Measurements from ENCODE around the gene CFAP74.

The CFAP74 gene

GRCh38 chr1:1914101-1914970, 89.2 kb downstream of the CFAP74 start:
- no peak for DNase-seq

- DNase-seq, result no peak
These were observed 92.1 kb downstream of the CFAP74 start for GRCh38 chr1:1911350-1912041.

- no peak for DNase-seq
These were observed 92.8 kb downstream of the CFAP74 start for GRCh38 chr1:1910651-1911331.

- no peak for DNase-seq
These were observed 93.5 kb downstream of the CFAP74 start for GRCh38 chr1:1910033-1910465.

GRCh38 chr1:1908506-1908791, 95.1 kb downstream of the CFAP74 start:
- no peak for DNase-seq

- DNase-seq, result peak; percentile 24 to 42 (median 31)
These were observed 96.4 kb downstream of the CFAP74 start for GRCh38 chr1:1907098-1907736.

GRCh38 chr1:1906185-1907097, 97.1 kb downstream of the CFAP74 start:
- DNase-seq, result peak; percentile 49 to 81 (median 55)

- no peak for DNase-seq
These were observed 100.4 kb downstream of the CFAP74 start for GRCh38 chr1:1903224-1903623.

GRCh38 chr1:1901641-1902294, 101.8 kb downstream of the CFAP74 start:
- no peak for DNase-seq

GRCh38 chr1:1900883-1901640, 102.5 kb downstream of the CFAP74 start:
- DNase-seq, result no peak

GRCh38 chr1:1899967-1900327, 103.6 kb downstream of the CFAP74 start:
- no peak for DNase-seq

- DNase-seq, result no peak
These were observed 104.2 kb downstream of the CFAP74 start for GRCh38 chr1:1899266-1899966.

GRCh38 chr1:1898246-1898933, 105.2 kb downstream of the CFAP74 start:
- no peak for DNase-seq

- DNase-seq, result no peak
These were observed 107.9 kb downstream of the CFAP74 start for GRCh38 chr1:1895456-1896336.

GRCh38 chr1:1895060-1895418, 108.5 kb downstream of the CFAP74 start:
- DNase-seq, result peak in 1 of 3 experiments; percentile 58

- DNase-seq, result peak in 1 of 3 experiments; percentile 58
These were observed 109.1 kb downstream of the CFAP74 start for GRCh38 chr1:1894354-1895059.

- no peak for DNase-seq
These were observed 109.6 kb downstream of the CFAP74 start for GRCh38 chr1:1893997-1894353.

Data from NCI-H1417 (cell line).